ENCODE results near the gene GREM2.

GREM2 gene

DNA sequence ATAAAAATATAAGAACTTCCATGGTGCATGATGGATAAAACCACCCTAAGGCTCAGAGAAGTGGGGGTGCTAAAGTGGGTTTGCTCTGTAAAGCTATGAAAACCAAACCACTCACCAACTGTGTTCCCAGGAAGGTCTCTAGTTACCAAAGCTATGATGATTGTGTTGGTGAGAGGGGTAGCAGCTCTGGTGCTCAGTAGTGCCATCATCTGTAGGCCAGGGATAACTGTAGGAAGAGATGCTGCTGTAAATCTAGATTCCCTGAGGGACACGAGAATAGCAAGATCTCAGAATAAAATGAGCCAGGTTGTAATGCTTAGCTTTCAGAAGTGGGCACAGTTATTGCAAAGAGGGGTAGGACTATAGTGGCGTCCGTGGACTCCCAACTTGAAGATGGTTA lies 124.5 kb downstream of the GREM2 start:
- H3K79me2 ChIP-seq (ENCODE audit: control insufficient read depth, insufficient read depth, low read length, unreplicated experiment), result no peaks in the 10 kb centered on the region
- H3K27me3 ChIP-seq (ENCODE audit: insufficient read depth, low read length), result no peaks in the 10 kb centered on the region
- H3K27ac ChIP-seq (ENCODE audit: low read depth, low read length), result no peak overlapping the region
- H3K4me1 ChIP-seq (ENCODE audit: control insufficient read depth, insufficient read depth, low read length, unreplicated experiment), result peaks cover 11% of the 10 kb centered on the region
- H2AFZ ChIP-seq (ENCODE audit: low read length, unreplicated experiment), result no peak overlapping the region
- H3K36me3 ChIP-seq (ENCODE audit: insufficient read depth, low read length), result no peaks in the 10 kb centered on the region
- no peak overlapping the region for H3K4me3 ChIP-seq (ENCODE audit: low read depth, low read length)

DNA sequence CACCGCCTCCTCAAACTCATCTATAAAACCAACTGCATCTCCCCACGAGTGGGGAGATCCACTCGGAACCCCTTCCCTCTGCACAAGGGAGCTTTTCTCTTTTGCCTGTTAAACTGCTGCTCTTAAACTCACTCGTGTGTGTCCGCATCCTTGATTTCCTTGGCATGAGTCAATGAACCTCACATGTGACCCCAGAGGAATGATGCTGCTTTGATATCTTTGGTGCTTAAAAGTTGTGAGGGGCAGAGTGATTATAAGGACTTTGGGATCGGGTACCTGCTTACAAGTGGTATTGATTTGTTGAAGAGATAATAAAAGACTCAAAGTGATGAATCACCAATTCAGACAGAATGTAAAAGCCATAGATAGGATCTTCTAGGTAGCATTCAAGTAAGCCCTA lies 125.3 kb downstream of the GREM2 start:
- Histone ChIP-seq H3K27me3 (ENCODE audit: insufficient read depth, low read length) (no peaks in the 10 kb centered on the region), H2AFZ (ENCODE audit: low read length, unreplicated experiment) (no peak overlapping the region), H3K4me1 (ENCODE audit: control insufficient read depth, insufficient read depth, low read length, unreplicated experiment) (peaks cover 9% of the 10 kb centered on the region), H3K27ac (ENCODE audit: low read depth, low read length) (no peak overlapping the region), H3K4me3 (ENCODE audit: low read depth, low read length) (no peak overlapping the region), H3K79me2 (ENCODE audit: control insufficient read depth, insufficient read depth, low read length, unreplicated experiment) (no peaks in the 10 kb centered on the region), H3K36me3 (ENCODE audit: insufficient read depth, low read length) (no peaks in the 10 kb centered on the region)

DNA sequence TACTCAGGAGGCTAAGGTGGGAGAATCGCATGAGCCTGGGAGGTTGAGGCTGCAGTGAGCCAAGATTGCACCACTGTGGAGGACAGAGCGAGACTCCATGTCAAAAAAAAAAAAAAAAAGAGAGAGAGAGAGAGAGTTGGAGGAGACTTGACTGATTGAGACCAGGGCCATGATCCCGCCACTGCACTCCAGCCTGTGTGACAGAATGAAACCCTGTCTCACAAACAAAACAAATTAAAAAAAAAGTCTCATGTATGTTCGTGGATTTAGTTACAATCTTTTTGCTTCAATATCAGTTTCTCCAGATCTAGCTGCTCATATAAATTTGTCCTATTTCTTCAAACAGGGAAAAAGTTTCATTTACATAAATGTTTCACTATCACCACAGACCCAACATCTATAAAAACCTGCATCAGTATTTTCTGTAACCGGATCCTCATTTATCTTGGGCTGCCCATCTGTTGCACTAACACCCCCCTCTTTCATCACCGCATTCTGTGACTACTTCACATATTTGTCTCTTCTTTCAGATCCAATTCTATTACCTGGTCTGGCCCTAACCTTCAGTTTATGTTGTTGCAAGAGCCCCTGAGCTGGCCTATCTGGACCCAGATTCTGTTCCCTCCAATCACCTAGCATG lies 127.0 kb downstream of the GREM2 start:
- H2AFZ ChIP-seq (ENCODE audit: low read length, unreplicated experiment), result no peak overlapping the region
- H3K27ac ChIP-seq (ENCODE audit: low read depth, low read length), result no peak overlapping the region
- H3K4me1 ChIP-seq (ENCODE audit: control insufficient read depth, insufficient read depth, low read length, unreplicated experiment), result no peaks in the 10 kb centered on the region
- no peaks in the 10 kb centered on the region for H3K27me3 ChIP-seq (ENCODE audit: insufficient read depth, low read length)
- no peak overlapping the region for H3K4me3 ChIP-seq (ENCODE audit: low read depth, low read length)
- no peaks in the 10 kb centered on the region for H3K36me3 ChIP-seq (ENCODE audit: insufficient read depth, low read length)
- H3K79me2 ChIP-seq (ENCODE audit: control insufficient read depth, insufficient read depth, low read length, unreplicated experiment), result no peaks in the 10 kb centered on the region

DNA sequence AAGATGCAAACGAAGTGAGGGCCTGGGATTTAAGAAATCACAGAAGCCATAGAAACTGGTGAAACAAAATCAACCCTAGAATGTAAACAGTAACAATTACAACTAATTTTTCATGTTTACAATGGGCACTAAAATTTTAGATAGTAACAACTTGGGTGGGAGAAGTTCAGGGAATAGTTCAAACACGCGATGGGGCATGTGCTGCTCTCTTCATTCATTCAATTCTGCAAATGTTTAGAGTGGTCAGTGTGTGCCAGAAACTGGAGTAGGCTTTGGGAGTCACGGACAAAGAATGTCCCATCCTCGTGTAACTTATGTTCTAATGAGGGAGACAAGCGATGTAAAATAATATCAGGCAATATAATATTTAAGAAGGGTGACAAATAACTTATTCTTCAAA lies 133.4 kb downstream of the GREM2 start:
- no peak overlapping the region for H2AFZ ChIP-seq (ENCODE audit: low read length, unreplicated experiment)
- no peak overlapping the region for H3K4me3 ChIP-seq (ENCODE audit: low read depth, low read length)
- H3K27ac ChIP-seq (ENCODE audit: low read depth, low read length), result no peak overlapping the region
- no peaks in the 10 kb centered on the region for H3K27me3 ChIP-seq (ENCODE audit: insufficient read depth, low read length)
- no peaks in the 10 kb centered on the region for H3K79me2 ChIP-seq (ENCODE audit: control insufficient read depth, insufficient read depth, low read length, unreplicated experiment)
- H3K36me3 ChIP-seq (ENCODE audit: insufficient read depth, low read length), result peaks cover 9% of the 10 kb centered on the region; the same call in 1 of the 2 replicates
- H3K4me1 ChIP-seq (ENCODE audit: control insufficient read depth, insufficient read depth, low read length, unreplicated experiment), result peaks cover 11% of the 10 kb centered on the region

DNA sequence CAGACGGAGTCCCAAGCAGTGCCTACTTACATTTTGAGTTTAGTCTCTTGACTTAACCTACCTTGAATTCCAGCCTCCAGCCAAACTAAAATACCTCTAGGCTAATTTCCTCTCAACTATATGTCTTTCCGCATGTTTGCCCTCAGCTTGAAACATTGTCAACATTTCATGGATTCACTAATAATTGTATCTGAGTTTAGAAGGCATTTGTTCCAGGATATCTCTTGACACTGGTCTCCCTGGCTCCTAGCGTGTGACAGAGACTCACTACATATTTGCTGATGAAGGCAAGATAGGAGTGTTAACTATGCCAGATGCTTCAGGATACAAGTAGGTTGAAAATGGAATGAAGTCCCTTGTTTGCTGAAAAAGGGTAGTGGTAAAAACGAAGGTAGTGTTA lies 136.1 kb downstream of the GREM2 start:
- no peaks in the 10 kb centered on the region for H3K27me3 ChIP-seq (ENCODE audit: insufficient read depth, low read length)
- H3K79me2 ChIP-seq (ENCODE audit: control insufficient read depth, insufficient read depth, low read length, unreplicated experiment), result no peaks in the 10 kb centered on the region
- no peak overlapping the region for H3K27ac ChIP-seq (ENCODE audit: low read depth, low read length)
- no peak overlapping the region for H3K4me3 ChIP-seq (ENCODE audit: low read depth, low read length)
- no peak overlapping the region for H2AFZ ChIP-seq (ENCODE audit: low read length, unreplicated experiment)
- H3K4me1 ChIP-seq (ENCODE audit: control insufficient read depth, insufficient read depth, low read length, unreplicated experiment), result peaks cover 18% of the 10 kb centered on the region
- H3K36me3 ChIP-seq (ENCODE audit: insufficient read depth, low read length), result peaks cover 9% of the 10 kb centered on the region; the same call in 1 of the 2 replicates

DNA sequence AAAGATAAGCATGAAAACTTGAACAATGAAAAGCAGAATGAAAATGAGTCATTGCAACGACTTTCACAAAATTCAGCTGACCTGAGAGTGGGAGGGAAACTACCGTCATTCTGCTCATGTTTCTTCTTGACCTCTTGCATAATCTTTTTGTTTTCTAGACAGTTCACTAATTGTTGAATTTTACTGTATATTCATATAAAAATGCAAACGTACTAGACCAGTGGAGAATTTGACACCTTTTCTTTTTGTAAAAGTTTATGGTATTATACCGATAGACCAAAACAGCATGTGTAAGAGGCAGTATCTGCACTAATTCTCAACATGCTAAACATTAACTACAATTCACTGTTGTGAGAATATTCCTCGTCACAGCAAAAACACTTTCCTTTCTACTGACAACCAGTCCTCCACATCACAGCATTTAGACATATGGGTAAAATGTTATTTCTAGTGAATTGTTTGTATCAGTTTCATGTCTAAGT lies 137.8 kb downstream of the GREM2 start:
- Histone ChIP-seq H3K27ac (ENCODE audit: low read depth, low read length) (peak overlapping the region; percentile 68), H3K27me3 (ENCODE audit: insufficient read depth, low read length) (no peaks in the 10 kb centered on the region), H2AFZ (ENCODE audit: low read length, unreplicated experiment) (peak overlapping the region; percentile 58), H3K4me1 (ENCODE audit: control insufficient read depth, insufficient read depth, low read length, unreplicated experiment) (peaks cover 18% of the 10 kb centered on the region), H3K36me3 (ENCODE audit: insufficient read depth, low read length) (peaks cover 9% of the 10 kb centered on the region; the same call in 1 of the 2 replicates), H3K79me2 (ENCODE audit: control insufficient read depth, insufficient read depth, low read length, unreplicated experiment) (no peaks in the 10 kb centered on the region), H3K4me3 (ENCODE audit: low read depth, low read length) (peak overlapping the region; percentile 7; the same call in 1 of the 2 replicates)

DNA sequence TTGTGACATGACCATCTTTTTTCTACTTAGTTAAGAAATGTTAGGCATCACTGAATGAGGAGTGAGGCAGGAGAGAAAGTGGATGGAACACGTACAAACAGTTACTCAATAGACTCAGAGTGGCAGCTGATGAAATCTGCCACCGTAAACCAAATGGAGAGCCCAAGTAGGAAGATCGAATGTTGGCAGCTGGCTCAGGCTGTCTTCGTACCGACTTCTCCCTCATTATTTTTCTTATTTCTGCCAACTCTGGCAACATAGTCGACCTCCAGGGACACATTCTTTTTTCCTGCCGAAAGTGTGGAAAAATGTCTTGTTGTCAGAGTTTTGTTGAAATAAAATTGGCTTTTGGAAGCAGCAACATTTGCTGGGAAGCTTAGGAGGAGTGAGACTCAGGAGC lies 143.3 kb downstream of the GREM2 start:
- no peak overlapping the region for H3K27ac ChIP-seq (ENCODE audit: low read depth, low read length)
- H3K79me2 ChIP-seq (ENCODE audit: control insufficient read depth, insufficient read depth, low read length, unreplicated experiment), result no peaks in the 10 kb centered on the region
- H2AFZ ChIP-seq (ENCODE audit: low read length, unreplicated experiment), result peak overlapping the region; percentile 7
- H3K36me3 ChIP-seq (ENCODE audit: insufficient read depth, low read length), result no peaks in the 10 kb centered on the region
- no peak overlapping the region for H3K4me3 ChIP-seq (ENCODE audit: low read depth, low read length)
- peaks cover 31% of the 10 kb centered on the region for H3K4me1 ChIP-seq (ENCODE audit: control insufficient read depth, insufficient read depth, low read length, unreplicated experiment)
- no peaks in the 10 kb centered on the region for H3K27me3 ChIP-seq (ENCODE audit: insufficient read depth, low read length)

DNA sequence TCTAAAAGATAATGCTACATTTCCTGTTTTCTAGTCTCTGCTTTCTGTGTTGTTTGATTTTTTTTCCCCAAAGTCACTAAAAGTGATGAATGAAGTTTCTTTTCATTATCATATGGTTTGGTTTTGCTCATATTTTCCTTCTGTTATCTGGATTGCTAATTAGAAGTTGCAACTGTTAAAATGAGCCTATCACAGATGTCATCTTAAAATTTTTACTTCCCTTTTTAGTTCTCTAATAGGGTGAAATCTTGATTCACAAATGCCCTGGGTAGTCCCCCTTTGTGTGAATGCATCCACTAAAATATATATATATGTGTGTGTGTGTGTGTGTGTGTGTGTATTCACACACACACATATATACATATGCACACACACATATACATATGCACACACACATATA lies 144.1 kb downstream of the GREM2 start:
- no peaks in the 10 kb centered on the region for H3K36me3 ChIP-seq (ENCODE audit: insufficient read depth, low read length)
- no peak overlapping the region for H3K4me3 ChIP-seq (ENCODE audit: low read depth, low read length)
- no peak overlapping the region for H3K27ac ChIP-seq (ENCODE audit: low read depth, low read length)
- no peaks in the 10 kb centered on the region for H3K27me3 ChIP-seq (ENCODE audit: insufficient read depth, low read length)
- H2AFZ ChIP-seq (ENCODE audit: low read length, unreplicated experiment), result no peak overlapping the region
- H3K79me2 ChIP-seq (ENCODE audit: control insufficient read depth, insufficient read depth, low read length, unreplicated experiment), result no peaks in the 10 kb centered on the region
- peaks cover 30% of the 10 kb centered on the region for H3K4me1 ChIP-seq (ENCODE audit: control insufficient read depth, insufficient read depth, low read length, unreplicated experiment)

DNA sequence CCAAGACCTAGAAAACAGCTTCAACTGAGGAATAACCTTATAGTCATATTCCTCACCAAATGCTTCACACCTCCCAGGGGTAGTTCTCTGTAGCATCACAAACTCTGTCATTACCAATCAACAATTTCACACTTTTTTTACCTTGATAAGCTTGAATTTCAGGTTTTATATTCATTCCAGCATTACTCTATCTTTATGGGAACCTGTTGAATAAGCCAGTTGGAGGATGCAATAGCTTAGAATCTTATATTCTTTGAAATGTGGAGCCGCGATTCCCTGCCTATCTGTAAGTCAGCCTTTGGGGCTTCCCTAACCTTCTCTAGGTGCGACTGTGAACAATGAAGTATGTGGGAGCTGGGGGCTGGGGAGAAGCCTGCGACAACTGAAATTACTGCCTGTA lies 145.4 kb downstream of the GREM2 start:
- no peak overlapping the region for H2AFZ ChIP-seq (ENCODE audit: low read length, unreplicated experiment)
- H3K79me2 ChIP-seq (ENCODE audit: control insufficient read depth, insufficient read depth, low read length, unreplicated experiment), result no peaks in the 10 kb centered on the region
- H3K36me3 ChIP-seq (ENCODE audit: insufficient read depth, low read length), result no peaks in the 10 kb centered on the region
- peaks cover 36% of the 10 kb centered on the region for H3K4me1 ChIP-seq (ENCODE audit: control insufficient read depth, insufficient read depth, low read length, unreplicated experiment)
- H3K4me3 ChIP-seq (ENCODE audit: low read depth, low read length), result no peak overlapping the region
- no peaks in the 10 kb centered on the region for H3K27me3 ChIP-seq (ENCODE audit: insufficient read depth, low read length)
- H3K27ac ChIP-seq (ENCODE audit: low read depth, low read length), result no peak overlapping the region

DNA sequence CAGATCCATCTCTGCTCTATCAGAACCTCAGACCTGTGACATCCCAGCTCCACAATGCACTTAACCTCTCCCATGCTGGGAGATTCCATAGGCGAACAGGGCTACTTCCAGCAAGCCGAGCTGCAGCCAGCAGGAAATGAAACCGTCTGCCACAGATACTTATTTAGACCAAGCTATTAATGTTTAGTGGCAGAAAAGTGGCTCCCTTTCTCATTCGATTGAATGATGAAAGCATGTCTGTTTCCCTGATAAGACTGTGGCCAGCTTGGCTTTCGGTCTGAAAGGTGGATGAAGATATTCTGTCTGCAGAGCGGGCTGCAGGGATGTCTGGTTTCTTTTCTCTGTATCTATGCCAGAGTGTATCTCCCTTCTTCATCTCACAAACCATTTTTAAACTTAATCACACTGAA lies 146.4 kb downstream of the GREM2 start:
- H3K36me3 ChIP-seq (ENCODE audit: insufficient read depth, low read length), result no peaks in the 10 kb centered on the region
- no peak overlapping the region; the same call in 1 of the 2 replicates for H3K4me3 ChIP-seq (ENCODE audit: low read depth, low read length)

DNA sequence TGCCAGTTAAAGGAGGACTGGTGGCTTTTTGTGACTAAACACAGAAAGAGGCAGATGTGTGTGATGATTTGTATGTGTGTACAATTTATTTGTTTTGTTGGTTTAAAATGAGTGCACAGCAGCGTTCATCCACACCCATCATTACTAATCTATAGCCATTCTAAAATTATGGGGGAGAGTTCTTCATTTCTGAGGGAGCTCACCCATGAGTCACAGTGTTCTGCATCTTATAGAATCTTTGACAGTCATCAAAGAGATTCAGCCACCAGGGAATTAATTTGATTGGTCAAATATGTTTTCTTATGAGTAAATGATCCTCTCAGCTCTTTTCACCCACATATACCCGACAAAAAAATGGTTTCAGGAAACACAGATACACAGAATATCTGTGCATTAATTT lies 147.9 kb downstream of the GREM2 start:
- no peaks in the 10 kb centered on the region for H3K79me2 ChIP-seq (ENCODE audit: control insufficient read depth, insufficient read depth, low read length, unreplicated experiment)
- peaks cover 35% of the 10 kb centered on the region for H3K4me1 ChIP-seq (ENCODE audit: control insufficient read depth, insufficient read depth, low read length, unreplicated experiment)
- no peaks in the 10 kb centered on the region for H3K27me3 ChIP-seq (ENCODE audit: insufficient read depth, low read length)
- H2AFZ ChIP-seq (ENCODE audit: low read length, unreplicated experiment), result peak overlapping the region; percentile 26
- H3K4me3 ChIP-seq (ENCODE audit: low read depth, low read length), result no peak overlapping the region
- H3K27ac ChIP-seq (ENCODE audit: low read depth, low read length), result no peak overlapping the region
- H3K36me3 ChIP-seq (ENCODE audit: insufficient read depth, low read length), result no peaks in the 10 kb centered on the region

More for the DNA sequence above, 146.4 kb downstream of the GREM2 start:
- H3K79me2 ChIP-seq (ENCODE audit: control insufficient read depth, insufficient read depth, low read length, unreplicated experiment), result no peaks in the 10 kb centered on the region
- no peak overlapping the region for H2AFZ ChIP-seq (ENCODE audit: low read length, unreplicated experiment)
- peaks cover 36% of the 10 kb centered on the region for H3K4me1 ChIP-seq (ENCODE audit: control insufficient read depth, insufficient read depth, low read length, unreplicated experiment)
- no peak overlapping the region for H3K27ac ChIP-seq (ENCODE audit: low read depth, low read length)
- no peaks in the 10 kb centered on the region for H3K27me3 ChIP-seq (ENCODE audit: insufficient read depth, low read length)

All from ACC112 (cell line).